ENCODE measurements around the gene IDH3G. TPM values are rescaled to one million over a fixed set of nuclear protein-coding genes. Genes with fewer than 3 reads are reported as not detected.

The IDH3G gene
- total and polyA plus RNA-seq, 8 donors, result 31.0 to 186 (median 54.2) TPM

DNA sequence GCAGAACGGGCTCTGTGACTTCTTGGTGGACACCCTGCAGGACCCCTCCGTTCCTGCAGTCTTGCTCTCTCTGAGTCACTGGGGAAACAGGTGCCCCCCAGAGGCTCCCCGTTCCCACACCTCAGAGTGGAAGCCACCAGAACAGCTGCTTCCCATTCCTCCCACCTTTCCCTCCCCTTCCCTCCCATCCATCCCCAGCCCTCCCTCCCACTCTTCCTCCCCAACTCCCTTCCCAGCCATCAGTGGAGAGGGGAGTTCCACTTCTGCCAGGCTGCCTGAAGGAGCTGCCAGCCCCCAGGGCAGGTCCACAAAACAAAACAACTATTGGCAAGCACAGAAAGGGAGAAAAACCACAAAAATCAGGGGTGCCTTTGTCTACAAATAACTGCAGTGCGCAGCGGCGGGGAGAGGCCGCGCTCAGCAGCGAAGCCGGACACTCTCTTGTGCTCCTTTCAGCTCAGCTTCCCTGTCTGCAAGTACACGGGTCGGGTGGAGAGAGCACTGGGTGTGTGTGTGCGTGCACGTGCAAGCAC lies 8.4 kb upstream of the IDH3G start:
- Histone ChIP-seq H3K27ac (no peak overlapping the region), H3K4me3 (no peak overlapping the region), H3K4me1 (no peaks in the 10 kb centered on the region), H3K36me3 (peaks cover 0 to 24% (median 18%) of the 10 kb centered on the region in 4 donors), H3K27me3 (no peaks in the 10 kb centered on the region), H3K9me3 (peaks cover 0 to 13% (median 2%) of the 10 kb centered on the region in 4 donors)
- intact Hi-C loops (cut with DNase I; ENCODE audit: low total_unique reads), result no loop called here
- TF ChIP-seq POLR2A (IDR thresholded peaks at IDR 0.05) (no peak), EP300 (IDR thresholded peaks at IDR 0.05) (no peak), POLR2AphosphoS5 (IDR thresholded peaks at IDR 0.05) (no peak)
- TF ChIP-seq, protein P1, sequence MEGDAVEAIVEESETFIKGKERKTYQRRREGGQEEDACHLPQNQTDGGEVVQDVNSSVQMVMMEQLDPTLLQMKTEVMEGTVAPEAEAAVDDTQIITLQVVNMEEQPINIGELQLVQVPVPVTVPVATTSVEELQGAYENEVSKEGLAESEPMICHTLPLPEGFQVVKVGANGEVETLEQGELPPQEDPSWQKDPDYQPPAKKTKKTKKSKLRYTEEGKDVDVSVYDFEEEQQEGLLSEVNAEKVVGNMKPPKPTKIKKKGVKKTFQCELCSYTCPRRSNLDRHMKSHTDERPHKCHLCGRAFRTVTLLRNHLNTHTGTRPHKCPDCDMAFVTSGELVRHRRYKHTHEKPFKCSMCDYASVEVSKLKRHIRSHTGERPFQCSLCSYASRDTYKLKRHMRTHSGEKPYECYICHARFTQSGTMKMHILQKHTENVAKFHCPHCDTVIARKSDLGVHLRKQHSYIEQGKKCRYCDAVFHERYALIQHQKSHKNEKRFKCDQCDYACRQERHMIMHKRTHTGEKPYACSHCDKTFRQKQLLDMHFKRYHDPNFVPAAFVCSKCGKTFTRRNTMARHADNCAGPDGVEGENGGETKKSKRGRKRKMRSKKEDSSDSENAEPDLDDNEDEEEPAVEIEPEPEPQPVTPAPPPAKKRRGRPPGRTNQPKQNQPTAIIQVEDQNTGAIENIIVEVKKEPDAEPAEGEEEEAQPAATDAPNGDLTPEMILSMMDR (IDR thresholded peaks at IDR 0.05), result no peak
- DNase-seq, result no peak
- 53 to 77% (median 73%) methylated on average over 14 of the region's 14 CpGs for WGBS, 5 donors

DNA sequence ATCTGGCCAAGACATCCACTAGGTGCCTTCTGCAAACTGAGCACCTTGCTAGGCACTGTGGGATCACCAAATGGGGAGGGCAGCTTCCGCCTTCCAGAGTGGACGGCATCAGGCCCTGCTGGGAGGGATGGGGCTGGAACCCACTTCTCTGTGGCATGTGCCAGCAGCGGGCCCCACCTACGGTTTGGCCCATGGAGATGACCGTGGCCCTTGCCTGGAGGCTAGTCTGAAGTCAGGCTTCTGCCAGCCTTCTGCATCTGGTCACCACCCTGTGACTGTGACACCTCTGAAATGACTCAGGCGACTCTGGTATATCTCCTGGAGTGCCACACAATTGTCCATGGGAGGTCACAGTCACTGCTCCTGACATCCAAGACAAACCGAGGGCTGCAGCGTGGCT lies 7.5 kb upstream of the IDH3G start:
- Histone ChIP-seq H3K4me1 (peaks cover 0 to 4% (median 2%) of the 10 kb centered on the region in 4 donors), H3K36me3 (peaks cover 4 to 33% (median 26%) of the 10 kb centered on the region in 4 donors), H3K27me3 (no peaks in the 10 kb centered on the region), H3K9me3 (peaks cover 0 to 22% (median 6%) of the 10 kb centered on the region in 4 donors), H3K4me3 (no peak overlapping the region), H3K27ac (no peak overlapping the region)
- intact Hi-C loops (cut with DNase I; ENCODE audit: low total_unique reads), result no loop called here
- TF ChIP-seq EP300 (IDR thresholded peaks at IDR 0.05) (no peak), POLR2A (IDR thresholded peaks at IDR 0.05) (no peak), POLR2AphosphoS5 (IDR thresholded peaks at IDR 0.05) (no peak)
- TF ChIP-seq, protein P1 (IDR thresholded peaks at IDR 0.05), result no peak
- WGBS, 5 donors, result 64 to 84% (median 78%) methylated on average over 4 to 8 of the region's 8 CpGs; no CpG with 5 or more reads in 1 of the 5 donors
- no peak for DNase-seq

DNA sequence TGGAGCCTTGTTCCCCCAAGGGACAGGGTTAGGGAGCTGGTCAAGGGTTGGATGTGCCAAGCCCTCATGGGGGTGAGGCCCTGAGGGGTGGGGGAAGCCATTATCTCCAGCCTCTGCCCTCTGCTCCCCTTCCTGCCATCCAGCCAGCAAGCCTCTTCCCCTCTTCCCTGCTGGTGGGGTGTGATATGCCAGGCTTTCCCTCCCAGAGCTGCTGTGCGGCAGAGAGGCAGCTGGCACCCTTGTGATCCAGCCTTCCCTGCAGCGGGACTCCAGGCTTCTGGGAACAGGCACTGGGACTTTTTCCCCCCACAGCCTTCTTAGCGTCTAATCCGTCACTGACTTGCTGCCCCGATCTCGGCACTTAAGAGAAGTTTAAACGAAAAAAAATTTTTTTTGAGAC lies 6.6 kb upstream of the IDH3G start:
- no peaks in the 10 kb centered on the region for H3K27me3 ChIP-seq
- no peak for DNase-seq
- WGBS, 5 donors, result 74 to 86% (median 79%) methylated on average over 7 of the region's 7 CpGs
- no peak overlapping the region for H3K4me3 ChIP-seq
- H3K36me3 ChIP-seq, result peaks cover 4 to 37% (median 29%) of the 10 kb centered on the region in 4 donors
- intact Hi-C loops (cut with DNase I; ENCODE audit: low total_unique reads), result no loop called here
- no peak overlapping the region for H3K27ac ChIP-seq
- TF ChIP-seq POLR2AphosphoS5 (IDR thresholded peaks at IDR 0.05) (no peak), POLR2A (IDR thresholded peaks at IDR 0.05) (no peak), EP300 (IDR thresholded peaks at IDR 0.05) (no peak)
- TF ChIP-seq, protein P1 (IDR thresholded peaks at IDR 0.05), result no peak
- H3K4me1 ChIP-seq, result peaks cover 5 to 14% (median 10%) of the 10 kb centered on the region in 4 donors
- peaks cover 0 to 31% (median 11%) of the 10 kb centered on the region in 4 donors for H3K9me3 ChIP-seq

DNA sequence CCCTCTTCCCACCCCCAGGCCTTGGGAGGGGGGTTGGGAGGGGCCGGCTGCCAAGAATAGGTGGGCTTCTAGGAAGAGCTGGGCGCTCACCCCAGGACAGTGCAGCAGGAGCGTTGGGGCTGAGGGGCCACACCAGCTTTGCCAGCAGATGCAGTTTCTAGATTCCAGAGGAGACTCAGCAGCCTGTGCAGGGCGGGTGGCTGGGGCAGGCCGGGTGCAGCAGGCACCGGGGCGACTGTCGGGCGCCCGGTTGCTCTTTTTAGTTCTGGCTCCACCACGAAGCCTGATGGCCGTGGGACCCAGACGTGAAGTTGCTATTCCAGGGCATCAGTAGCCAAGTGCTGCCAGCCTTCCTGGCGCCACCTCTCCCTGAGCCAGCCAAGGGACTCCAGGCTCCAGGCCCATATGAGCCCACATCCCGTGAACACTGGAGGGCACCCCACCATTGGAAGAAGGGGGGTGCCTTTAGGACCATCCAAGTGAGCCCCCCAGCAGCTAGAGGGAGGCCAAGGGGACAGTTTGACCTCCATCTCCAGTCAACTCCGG lies 6.1 kb upstream of the IDH3G start:
- no peak for DNase-seq
- peaks cover 0 to 36% (median 13%) of the 10 kb centered on the region in 4 donors for H3K9me3 ChIP-seq
- H3K4me3 ChIP-seq, result no peak overlapping the region
- intact Hi-C loops (cut with DNase I; ENCODE audit: low total_unique reads), result no loop called here
- no peaks in the 10 kb centered on the region for H3K27me3 ChIP-seq
- H3K36me3 ChIP-seq, result peaks cover 4 to 37% (median 29%) of the 10 kb centered on the region in 4 donors
- H3K4me1 ChIP-seq, result peaks cover 10 to 19% (median 15%) of the 10 kb centered on the region in 4 donors
- H3K27ac ChIP-seq, result no peak overlapping the region
- no peak for TF ChIP-seq EP300 (IDR thresholded peaks at IDR 0.05)
- TF ChIP-seq, protein P1 (IDR thresholded peaks at IDR 0.05), result no peak
- TF ChIP-seq POLR2AphosphoS5 (IDR thresholded peaks at IDR 0.05), result no peak
- no peak for TF ChIP-seq POLR2A (IDR thresholded peaks at IDR 0.05)
- 61 to 86% (median 78%) methylated on average over 7 to 16 of the region's 16 CpGs for WGBS, 5 donors
